GM10266 (cell line): ENCODE data around the gene SNX10.

Experiments
- DNase-seq: peaks from one replicate; pipeline ENCODE4 v3.0.0; 2012; ENCODE audit errors: extremely low spot score
- TF ChIP-seq, protein P1 (sequence below): IDR thresholded peaks from 2 replicates; pipeline ENCODE4 v1.5.1; 2012; ENCODE audit warnings: mild to moderate bottlenecking, low read depth; ENCODE audit not compliant: control insufficient read depth, insufficient read depth; ENCODE audit errors: missing control alignments

SNX10 gene

DNA sequence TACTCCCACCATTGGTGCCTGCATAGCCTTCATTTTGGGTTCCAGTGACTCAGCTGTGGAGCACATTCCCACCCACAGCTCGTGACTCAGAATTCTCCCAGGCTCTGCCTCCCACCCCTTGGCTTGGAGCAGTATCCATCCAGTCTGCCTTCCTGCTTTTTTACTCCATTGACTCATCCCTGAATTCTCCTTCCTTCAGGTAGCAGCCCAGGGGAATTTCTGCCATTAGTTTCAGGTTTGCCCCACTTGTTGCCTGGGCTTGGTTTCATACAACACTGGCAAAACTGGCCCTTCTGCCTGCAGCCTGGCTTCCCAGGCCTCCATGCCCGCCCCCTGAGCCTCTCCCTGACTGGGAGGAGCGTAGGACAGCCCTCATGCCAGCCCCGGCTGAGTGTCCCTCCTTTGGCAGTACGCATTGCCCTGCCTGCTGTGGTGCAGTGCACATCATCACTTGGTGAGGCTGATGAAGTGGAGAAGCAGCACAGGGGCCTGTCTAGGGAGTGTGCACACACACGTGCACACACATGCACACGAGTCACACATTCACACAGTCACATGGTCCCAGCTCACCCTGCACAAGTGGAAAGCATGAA lies 55.0 kb downstream of the SNX10 start:
- no peak for DNase-seq
- TF ChIP-seq, protein P1, sequence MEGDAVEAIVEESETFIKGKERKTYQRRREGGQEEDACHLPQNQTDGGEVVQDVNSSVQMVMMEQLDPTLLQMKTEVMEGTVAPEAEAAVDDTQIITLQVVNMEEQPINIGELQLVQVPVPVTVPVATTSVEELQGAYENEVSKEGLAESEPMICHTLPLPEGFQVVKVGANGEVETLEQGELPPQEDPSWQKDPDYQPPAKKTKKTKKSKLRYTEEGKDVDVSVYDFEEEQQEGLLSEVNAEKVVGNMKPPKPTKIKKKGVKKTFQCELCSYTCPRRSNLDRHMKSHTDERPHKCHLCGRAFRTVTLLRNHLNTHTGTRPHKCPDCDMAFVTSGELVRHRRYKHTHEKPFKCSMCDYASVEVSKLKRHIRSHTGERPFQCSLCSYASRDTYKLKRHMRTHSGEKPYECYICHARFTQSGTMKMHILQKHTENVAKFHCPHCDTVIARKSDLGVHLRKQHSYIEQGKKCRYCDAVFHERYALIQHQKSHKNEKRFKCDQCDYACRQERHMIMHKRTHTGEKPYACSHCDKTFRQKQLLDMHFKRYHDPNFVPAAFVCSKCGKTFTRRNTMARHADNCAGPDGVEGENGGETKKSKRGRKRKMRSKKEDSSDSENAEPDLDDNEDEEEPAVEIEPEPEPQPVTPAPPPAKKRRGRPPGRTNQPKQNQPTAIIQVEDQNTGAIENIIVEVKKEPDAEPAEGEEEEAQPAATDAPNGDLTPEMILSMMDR: no peak

DNA sequence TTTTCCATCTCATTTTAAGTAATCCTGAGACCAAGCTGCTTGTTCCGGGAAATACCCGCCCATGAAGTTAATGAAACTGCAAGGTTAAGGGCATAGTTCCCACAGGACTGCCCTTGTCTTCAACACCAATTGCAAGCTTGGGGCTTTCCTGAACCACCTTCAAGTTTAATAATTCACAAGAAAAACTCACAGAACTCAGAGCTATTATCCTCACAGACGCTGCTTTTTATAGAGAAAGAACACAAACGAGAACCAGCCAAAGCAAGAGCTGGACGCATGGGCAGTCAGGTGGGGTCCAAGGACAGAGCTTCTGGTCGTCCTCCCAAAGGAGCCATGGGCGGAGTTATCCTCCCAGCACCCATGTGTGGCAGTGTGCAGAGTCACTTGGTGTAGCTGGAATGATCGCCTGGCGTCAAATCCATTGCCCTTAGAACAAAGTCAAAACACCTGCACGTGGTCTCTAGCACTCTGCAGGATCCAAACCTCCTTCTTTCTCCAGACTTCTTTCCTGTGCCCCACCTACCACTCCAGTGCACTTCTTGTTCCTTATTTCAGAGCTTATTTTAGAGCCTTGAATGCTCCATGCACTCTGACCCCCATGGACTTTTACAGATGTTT lies 56.7 kb downstream of the SNX10 start:
- no peak for DNase-seq
- TF ChIP-seq, protein P1: no peak

DNA sequence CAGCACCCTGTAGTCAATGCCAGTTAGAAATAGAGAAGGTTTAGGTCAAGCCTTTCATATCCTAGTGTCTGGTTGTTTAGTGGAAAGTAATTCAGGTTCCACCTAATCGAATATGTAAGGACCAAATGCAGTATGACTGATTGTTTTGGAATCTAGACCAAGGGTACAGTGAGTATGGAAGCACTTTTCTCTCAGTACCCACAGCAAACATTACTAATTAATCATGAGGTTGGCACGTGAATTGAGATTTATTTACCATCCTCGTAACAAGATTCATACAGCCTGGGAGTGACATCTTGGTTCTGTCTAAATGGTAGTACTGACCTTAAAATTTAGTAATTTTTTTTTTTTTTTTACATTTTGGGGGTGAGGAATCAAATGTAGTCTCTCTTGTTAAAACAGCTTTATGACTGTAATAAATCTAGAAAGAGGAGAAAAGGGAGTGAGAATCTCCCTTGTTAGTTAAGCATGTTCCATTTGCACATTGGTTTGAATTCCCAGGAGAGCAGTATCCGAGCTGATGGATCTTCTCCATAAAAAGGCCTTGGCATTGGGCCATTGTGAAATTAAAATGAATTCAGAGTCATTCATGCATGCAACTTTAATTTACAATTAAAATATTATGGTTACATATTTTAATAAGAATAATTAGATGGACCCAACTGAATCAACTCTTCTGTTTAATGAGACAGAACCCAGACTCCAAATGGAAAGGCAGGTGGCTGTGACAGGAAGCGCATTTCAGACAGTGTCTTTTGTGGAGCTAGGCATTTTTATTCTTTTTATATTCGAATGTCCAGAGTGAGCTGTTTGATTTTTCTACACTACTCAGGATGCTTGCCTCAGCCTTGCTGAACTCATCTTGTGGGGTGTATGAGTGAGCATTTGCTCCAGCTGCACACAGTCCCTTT lies 57.6 kb downstream of the SNX10 start:
- no peak for DNase-seq
- TF ChIP-seq, protein P1: no peak

GRCh38 chr7:26351171-26351570 lies 59.5 kb downstream of the SNX10 start:
- TF ChIP-seq, protein P1: no peak
- DNase-seq: no peak

- DNase-seq: no peak
- TF ChIP-seq, protein P1: no peak
These were observed 64.6 kb downstream of the SNX10 start for GRCh38 chr7:26356229-26356628.

GRCh38 chr7:26356929-26357798 lies 65.5 kb downstream of the SNX10 start:
- TF ChIP-seq, protein P1: no peak
- DNase-seq: no peak
